Endothelial cell of umbilical vein (primary cell): ENCODE data around the gene CASR.

ENCODE experiments used
- CTCF ChIP-seq, 2 donors: IDR thresholded peaks; 1 replicate in 1 of 2; 2 replicates in 1 of 2; pipeline ENCODE4 v1.5.1; 2011; ENCODE audit warnings: low read length in 2 of 2, mild to moderate bottlenecking in 2 of 2, moderate library complexity in 2 of 2, control low read depth in 1 of 2, inconsistent platforms in 1 of 2, low read depth in 1 of 2; ENCODE audit not compliant: insufficient read depth in 1 of 2; ENCODE audit errors: extremely low read depth in 1 of 2
- EZH2 ChIP-seq: IDR thresholded peaks from 2 replicates; pipeline ENCODE4 v1.6.1; 2012; ENCODE audit warnings: borderline replicate concordance, low read depth, mild to moderate bottlenecking, moderate library complexity, low read length, inconsistent platforms; ENCODE audit not compliant: severe bottlenecking
- JUN ChIP-seq: IDR thresholded peaks from 2 replicates; pipeline ENCODE4 v1.6.1; 2011; ENCODE audit warnings: borderline replicate concordance, low read depth; ENCODE audit not compliant: insufficient read length, insufficient read depth
- POLR2A ChIP-seq: IDR thresholded peaks from 2 replicates; pipeline ENCODE4 v1.6.1; 2012; ENCODE audit warnings: low read depth, mild to moderate bottlenecking, control low read depth, low read length

GRCh38 chr3:122294359-122294758 is 110.9 kb downstream of the CASR start:
- no peak for TF ChIP-seq CTCF (IDR thresholded peaks at IDR 0.05; ENCODE audit: extremely low read depth in 1 of 2, insufficient read depth in 1 of 2, low read depth in 1 of 2, low read length in 2 of 2)
- TF ChIP-seq JUN = no peak
- TF ChIP-seq POLR2A = no peak
- no peak for TF ChIP-seq EZH2
